Measurements from ENCODE around the gene CR1L.

- TF ChIP-seq CTCF (IDR thresholded peaks at IDR 0.05): no peak
- no peak for TF ChIP-seq POLR2A (IDR thresholded peaks at IDR 0.05)
These were observed 95.3 kb downstream of the CR1L start for GRCh38 chr1:207740207-207740606.
